HG03039 (cell line): ENCODE measurements around the gene TUBB3.
"Not testable (repeated sequence)": the region's sequence is repeated elsewhere in the genome, so short reads cannot be mapped to it uniquely, and the experiment has no call there.

Source experiments
- ATAC-seq: cut with Tn5 transposase; IDR thresholded peaks from one replicate; pipeline ENCODE4 v1.9.1; 2021; ENCODE audit warnings: mild to moderate bottlenecking, moderate library complexity; ENCODE audit not compliant: unreplicated experiment

The TUBB3 gene

GRCh38 chr16:89922884-89923639, at the start of gene TUBB3:
TUBB3 (plus strand) TSS chr16:89923342; CDS start chr16:89923402, 60 bp downstream.
- ATAC-seq = no peak

- ATAC-seq = peak; percentile 60
Observed at GRCh38 chr16:89873972-89874689, 49.0 kb upstream of the TUBB3 start.

- ATAC-seq = not testable (repeated sequence)
Observed at GRCh38 chr16:89879123-89879522, 44.0 kb upstream of the TUBB3 start.

GRCh38 chr16:89880477-89881367, 42.4 kb upstream of the TUBB3 start:
- no peak for ATAC-seq

GRCh38 chr16:89881368-89881730, 41.8 kb upstream of the TUBB3 start:
- ATAC-seq = no peak

- no peak for ATAC-seq
Observed at GRCh38 chr16:89883346-89884040, 39.6 kb upstream of the TUBB3 start.

GRCh38 chr16:89884041-89884421, 39.1 kb upstream of the TUBB3 start:
- ATAC-seq = no peak

GRCh38 chr16:89887243-89887642, 35.9 kb upstream of the TUBB3 start:
- ATAC-seq = no peak

- ATAC-seq = no peak
Observed at GRCh38 chr16:89890200-89890599, 32.9 kb upstream of the TUBB3 start.

GRCh38 chr16:89890886-89891657, 32.1 kb upstream of the TUBB3 start:
- ATAC-seq = no peak

- no peak for ATAC-seq
Observed at GRCh38 chr16:89892055-89892630, 31.0 kb upstream of the TUBB3 start.

- no peak for ATAC-seq
Observed at GRCh38 chr16:89892635-89893034, 30.5 kb upstream of the TUBB3 start.

GRCh38 chr16:89893642-89894548, 29.2 kb upstream of the TUBB3 start:
- ATAC-seq = no peak

- ATAC-seq = no peak
Observed at GRCh38 chr16:89895482-89896250, 27.5 kb upstream of the TUBB3 start.

- ATAC-seq = no peak
Observed at GRCh38 chr16:89897204-89897603, 25.9 kb upstream of the TUBB3 start.

- ATAC-seq = no peak
Observed at GRCh38 chr16:89898201-89898967, 24.8 kb upstream of the TUBB3 start.

- ATAC-seq = no peak
Observed at GRCh38 chr16:89899879-89900481, 23.2 kb upstream of the TUBB3 start.
